Transverse colon (tissue), 4 donors: ENCODE measurements around the gene RHEB. TPM values are rescaled to one million over a fixed set of nuclear protein-coding genes. Genes with fewer than 3 reads are reported as not detected.

Experiments used
- DNase-seq: peaks from one replicate; pipeline ENCODE4 v3.0.0-alpha.2; 2019
- H3K27ac ChIP-seq, 4 donors: fragments of 200-600 bp; sonication (generic); 2 replicates each; pipeline ENCODE4 v1.5.1; 2016 to 2018; ENCODE audit warnings: inconsistent platforms in 4 of 4
- H3K27me3 ChIP-seq: fragments of 200-600 bp; sonication (generic); 2 replicates; pipeline ENCODE4 v1.5.1; 2017; ENCODE audit warnings: inconsistent platforms
- H3K36me3 ChIP-seq, 4 donors: fragments of 200-600 bp; sonication (generic); 2 replicates each; pipeline ENCODE4 v1.5.1; 2017 to 2019; ENCODE audit warnings: inconsistent platforms in 4 of 4
- H3K4me1 ChIP-seq, 4 donors: fragments of 200-600 bp; sonication (generic); 2 replicates each; pipeline ENCODE4 v1.5.1; 2017 to 2020; ENCODE audit warnings: inconsistent platforms in 4 of 4
- H3K4me3 ChIP-seq, 4 donors: fragments of 200-600 bp; sonication (generic); 1 replicate in 1 of 4; 2 replicates in 3 of 4; pipeline versions ENCODE4 v1.5.1 to v1.6.1; 2017 to 2019; ENCODE audit warnings: inconsistent platforms in 4 of 4
- H3K9me3 ChIP-seq, 2 donors: fragments of 200-600 bp; sonication (generic); 2 replicates each; pipeline ENCODE4 v1.5.1; 2017 to 2019; ENCODE audit warnings: inconsistent platforms in 2 of 2
- EP300 ChIP-seq: sonication (generic); formaldehyde crosslinking; IDR thresholded peaks from one replicate; pipeline ENCODE4 v1.6.1; 2017; ENCODE audit warnings: antibody characterized with exemption, low read depth
- POLR2A ChIP-seq: fragments of 450-650 bp; IDR thresholded peaks from one replicate; pipeline ENCODE4 v1.6.1; 2016; ENCODE audit warnings: antibody characterized with exemption, mild to moderate bottlenecking, moderate library complexity
- POLR2AphosphoS5 ChIP-seq, 3 donors: sonication (generic); formaldehyde crosslinking; IDR thresholded peaks; one replicate each; pipeline ENCODE4 v1.6.1; 2016; ENCODE audit warnings: antibody characterized with exemption in 3 of 3
- WGBS, 2 donors: methylation state at CpG; one replicate each; pipeline ENCODE4 v1.1.5; 2018; ENCODE audit warnings: low coverage in 1 of 2; 5-methylcytosine and 5-hydroxymethylcytosine counted together
- in situ Hi-C, 4 donors: fragments of 200-750 bp; cut with MboI; loops; one replicate each; pipeline versions ENCODE4 v1.15.0 to v1.15.1; 2017; ENCODE audit warnings: low sequenced_read_pairs in 3 of 4, low pct_ligation_motif_present in 1 of 4, low pct_unique_long_range_greater_than_20kb in 1 of 4
- intact Hi-C: fragments of 100-400 bp; cut with DNase I; formaldehyde crosslinking; loops from one replicate; pipeline ENCODE4 v1.15.1; 2023; ENCODE audit warnings: low total_unique reads
- total RNA-seq, 4 donors: library from RNA; depleted of rRNA; stranded (reverse); fragments of >200 nt; gene quantifications; one replicate each; pipeline ENCODE4 v1.1.0, GENCODE V29; 2016
- TF ChIP-seq, protein P1 (sequence below), 5 experiments: fragments of 200-600 bp in 3 of 5; fragments of 450-650 bp in 2 of 5; sonication (generic) in 3 of 5; IDR thresholded peaks; 1 replicate in 2 of 5; 2 replicates in 3 of 5; pipeline ENCODE4 v1.5.1; 2016 to 2017; ENCODE audit warnings: antibody characterized with exemption in 5 of 5, inconsistent platforms in 3 of 5, mild to moderate bottlenecking in 2 of 5, moderate library complexity in 1 of 5

RHEB gene
- total RNA-seq, 4 donors from 2014 or later: 12.7 to 70.5 (median 42.8) TPM

DNA sequence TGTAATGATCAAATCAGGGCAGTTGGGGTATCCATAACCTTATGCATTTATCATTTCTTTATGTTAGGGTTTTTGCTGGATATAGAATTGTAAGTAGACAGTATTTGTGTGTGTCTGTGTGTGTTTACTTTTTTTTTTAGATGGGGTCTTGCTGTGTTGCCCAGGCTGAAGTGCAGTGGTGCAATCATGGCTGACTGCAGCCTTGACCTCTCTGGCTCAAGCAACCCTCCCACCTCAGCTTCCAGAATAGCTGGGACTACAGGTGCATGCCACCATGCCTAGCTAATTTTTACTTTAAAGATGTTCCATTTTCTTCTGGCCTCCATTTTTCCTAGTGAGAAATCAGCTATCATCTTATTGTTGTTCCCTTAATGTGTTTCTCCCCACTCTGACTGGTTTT, 10.1 kb upstream of the RHEB start:
- intact Hi-C loops: no loop called here
- in situ Hi-C loops: no loop called here
- H3K4me1 ChIP-seq: no peaks in the 10 kb centered on the region
- no peak for TF ChIP-seq POLR2AphosphoS5 (IDR thresholded peaks at IDR 0.05)
- TF ChIP-seq, protein P1, sequence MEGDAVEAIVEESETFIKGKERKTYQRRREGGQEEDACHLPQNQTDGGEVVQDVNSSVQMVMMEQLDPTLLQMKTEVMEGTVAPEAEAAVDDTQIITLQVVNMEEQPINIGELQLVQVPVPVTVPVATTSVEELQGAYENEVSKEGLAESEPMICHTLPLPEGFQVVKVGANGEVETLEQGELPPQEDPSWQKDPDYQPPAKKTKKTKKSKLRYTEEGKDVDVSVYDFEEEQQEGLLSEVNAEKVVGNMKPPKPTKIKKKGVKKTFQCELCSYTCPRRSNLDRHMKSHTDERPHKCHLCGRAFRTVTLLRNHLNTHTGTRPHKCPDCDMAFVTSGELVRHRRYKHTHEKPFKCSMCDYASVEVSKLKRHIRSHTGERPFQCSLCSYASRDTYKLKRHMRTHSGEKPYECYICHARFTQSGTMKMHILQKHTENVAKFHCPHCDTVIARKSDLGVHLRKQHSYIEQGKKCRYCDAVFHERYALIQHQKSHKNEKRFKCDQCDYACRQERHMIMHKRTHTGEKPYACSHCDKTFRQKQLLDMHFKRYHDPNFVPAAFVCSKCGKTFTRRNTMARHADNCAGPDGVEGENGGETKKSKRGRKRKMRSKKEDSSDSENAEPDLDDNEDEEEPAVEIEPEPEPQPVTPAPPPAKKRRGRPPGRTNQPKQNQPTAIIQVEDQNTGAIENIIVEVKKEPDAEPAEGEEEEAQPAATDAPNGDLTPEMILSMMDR (IDR thresholded peaks at IDR 0.05): no peak
- TF ChIP-seq POLR2A: no peak
- no peak for TF ChIP-seq EP300
- peaks cover 7 to 10% of the 10 kb centered on the region in 2 donors for H3K9me3 ChIP-seq
- no peak overlapping the region for H3K27ac ChIP-seq
- H3K36me3 ChIP-seq: no peaks in the 10 kb centered on the region
- H3K4me3 ChIP-seq: no peak overlapping the region
- DNase-seq: no peak
- no peaks in the 10 kb centered on the region for H3K27me3 ChIP-seq

DNA sequence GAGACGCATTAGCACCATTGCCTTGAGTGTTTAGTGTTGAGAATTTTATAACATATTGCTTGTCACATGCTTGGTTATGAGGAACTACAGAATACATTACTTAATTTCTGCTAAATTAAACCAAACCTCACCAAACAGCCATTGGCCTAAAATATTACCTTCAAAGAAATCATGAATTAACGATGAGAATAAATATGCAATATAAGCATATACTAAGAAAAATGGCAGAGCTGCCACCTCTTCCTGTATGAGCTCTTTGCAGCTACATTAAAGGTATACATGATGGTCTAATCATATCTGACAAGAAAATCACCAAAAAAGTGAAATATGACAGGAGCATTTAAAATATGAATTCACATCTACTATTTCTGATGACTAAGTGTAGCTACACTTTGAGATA, 5.2 kb upstream of the RHEB start:
- H3K4me1 ChIP-seq: peaks cover 0 to 9% (median 7%) of the 10 kb centered on the region in 4 donors
- 83 to 89% methylated on average over 1 to 2 of the region's 2 CpGs for WGBS, 2 donors
- intact Hi-C loops: no loop called here
- no peaks in the 10 kb centered on the region for H3K36me3 ChIP-seq
- H3K27ac ChIP-seq: no peak overlapping the region
- H3K27me3 ChIP-seq: no peaks in the 10 kb centered on the region
- no peak overlapping the region for H3K4me3 ChIP-seq
- no peak for TF ChIP-seq POLR2A
- no peak for TF ChIP-seq POLR2AphosphoS5 (IDR thresholded peaks at IDR 0.05)
- TF ChIP-seq, protein P1 (IDR thresholded peaks at IDR 0.05): no peak
- TF ChIP-seq EP300: no peak
- no peak for DNase-seq
- H3K9me3 ChIP-seq: peaks cover 0 to under 1% of the 10 kb centered on the region in 2 donors
- in situ Hi-C loops: no loop called here

DNA sequence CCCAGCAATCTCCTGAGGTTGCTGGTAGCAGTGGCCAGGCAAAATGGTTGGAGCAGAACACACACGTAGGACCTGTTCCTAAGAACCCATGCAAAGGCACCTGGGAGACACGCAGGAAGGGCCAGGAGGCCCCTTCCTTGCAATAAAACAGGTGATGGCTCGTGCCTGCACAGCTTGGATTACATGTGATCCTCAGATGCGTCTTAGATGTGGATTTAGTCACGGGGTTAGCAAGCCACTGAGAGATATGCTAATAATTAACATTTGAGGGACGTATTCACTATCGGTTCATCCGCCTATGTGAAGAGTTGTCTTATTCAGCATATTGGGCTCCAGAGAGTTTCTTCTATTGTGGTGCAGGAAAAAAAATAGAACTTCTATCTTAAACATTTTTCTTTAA, 4.6 kb upstream of the RHEB start:
- H3K4me1 ChIP-seq: peaks cover 0 to 9% (median 7%) of the 10 kb centered on the region in 4 donors
- intact Hi-C loops (no loop called here), in situ Hi-C loops (no loop called here)
- no peak for DNase-seq
- H3K36me3 ChIP-seq: no peaks in the 10 kb centered on the region
- WGBS, 2 donors: 89 to 100% methylated on average over 1 to 8 of the region's 8 CpGs
- H3K4me3 ChIP-seq: no peak overlapping the region
- H3K27ac ChIP-seq: no peak overlapping the region
- TF ChIP-seq EP300 (no peak), POLR2A (no peak), POLR2AphosphoS5 (IDR thresholded peaks at IDR 0.05) (no peak)
- TF ChIP-seq, protein P1 (IDR thresholded peaks at IDR 0.05): no peak
- H3K27me3 ChIP-seq: no peaks in the 10 kb centered on the region
- H3K9me3 ChIP-seq: no peaks in the 10 kb centered on the region

DNA sequence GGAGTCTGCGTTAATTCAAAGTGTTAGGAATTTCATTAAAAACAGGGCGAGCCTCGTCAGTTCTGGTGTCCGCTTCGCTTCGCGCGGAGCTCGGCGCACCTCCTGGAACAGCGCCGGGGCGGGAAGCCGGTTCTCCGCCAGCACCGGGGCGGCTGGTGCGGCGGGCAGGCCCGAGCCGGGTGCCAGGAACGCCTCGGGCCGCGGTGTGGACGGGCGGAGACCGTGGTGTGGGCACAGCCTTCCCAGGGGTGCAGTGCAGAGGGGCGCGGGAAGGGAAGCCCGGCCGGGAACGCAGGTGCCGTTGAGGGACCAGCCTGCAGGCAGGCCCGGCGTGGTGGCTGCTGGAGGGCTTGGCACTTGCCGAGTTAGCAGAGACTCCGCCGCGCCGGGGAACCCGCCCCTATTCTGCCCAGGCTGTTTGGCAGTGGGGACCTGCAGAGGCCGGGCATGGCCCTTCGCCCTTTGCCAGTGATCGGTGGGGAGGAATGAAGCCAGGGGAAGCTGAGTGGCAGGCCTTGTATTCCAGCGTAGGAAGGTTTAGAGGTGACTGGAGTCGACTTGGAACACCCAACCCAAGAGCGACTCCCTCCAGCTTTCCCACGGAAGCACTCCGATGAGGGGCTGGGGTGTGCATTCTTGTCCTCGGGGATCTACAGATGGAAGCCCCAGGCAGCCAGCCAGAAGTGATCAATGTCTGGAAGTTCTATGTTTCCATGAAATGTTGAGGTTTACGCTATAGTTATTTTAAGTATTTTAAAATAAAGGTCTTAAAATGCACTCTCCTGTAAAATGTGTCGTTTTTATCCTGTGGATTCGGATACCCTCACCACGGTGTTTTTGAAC, 945 bp upstream of the RHEB start:
- intact Hi-C loops (loop anchor here (1.0 kb wide), 1 partner anchor 79 kb away; no protein-coding TSS in a partner anchor), in situ Hi-C loops (no loop called here)
- TF ChIP-seq POLR2A (no peak), POLR2AphosphoS5 (IDR thresholded peaks at IDR 0.05) (peak in 1 of 3 donors; percentile 8), EP300 (no peak)
- TF ChIP-seq, protein P1 (IDR thresholded peaks at IDR 0.05): peak in 1 of 5 experiments; percentile 4
- Histone ChIP-seq H3K27ac (peak overlapping the region; percentile 99 to 100 (median 99)), H3K27me3 (no peaks in the 10 kb centered on the region), H3K4me1 (peaks cover 3 to 32% (median 25%) of the 10 kb centered on the region in 4 donors), H3K9me3 (no peaks in the 10 kb centered on the region), H3K36me3 (no peaks in the 10 kb centered on the region), H3K4me3 (peak overlapping the region; percentile 27 to 97 (median 54))
- WGBS, 2 donors: 17 to 88% methylated on average over 4 to 41 of the region's 55 CpGs
- peak; percentile 62 for DNase-seq
